Mesendoderm (in vitro differentiated cells): Measurements from ENCODE around the gene AHCTF1. TPM values are rescaled to one million over a fixed set of nuclear protein-coding genes. Genes with fewer than 3 reads are reported as not detected.

Experiments
- DNase-seq: peaks from one replicate; pipeline ENCODE4 v3.0.0; 2013
- H2AK5ac ChIP-seq: 2 replicates; pipeline ENCODE4 v1.6.1; 2013; ENCODE audit warnings: low read length, inconsistent platforms
- H2BK120ac ChIP-seq: 2 replicates; pipeline ENCODE4 v1.6.1; 2013; ENCODE audit warnings: low read depth, mild to moderate bottlenecking, low read length, moderate library complexity, mixed read lengths
- H2BK15ac ChIP-seq: replicated peaks from 2 replicates; pipeline ENCODE4 v1.6.1; 2013; ENCODE audit warnings: low read depth, mild to moderate bottlenecking, moderate library complexity
- H2BK5ac ChIP-seq: 2 replicates; pipeline ENCODE4 v1.6.1; 2013; ENCODE audit warnings: low read length, inconsistent platforms
- H3K18ac ChIP-seq: 2 replicates; pipeline ENCODE4 v1.6.1; 2013; ENCODE audit warnings: mild to moderate bottlenecking, low read length, mixed read lengths
- H3K23ac ChIP-seq: one replicate; pipeline ENCODE4 v1.6.1; 2013; ENCODE audit warnings: low read length
- H3K27ac ChIP-seq: 2 replicates; pipeline ENCODE4 v1.5.1; 2013; ENCODE audit warnings: low read depth, mild to moderate bottlenecking, inconsistent platforms, low read length, moderate library complexity
- H3K27me3 ChIP-seq: 2 replicates; pipeline ENCODE4 v1.6.1; 2013; ENCODE audit warnings: low read length, control low read depth, mild to moderate bottlenecking, inconsistent platforms; ENCODE audit not compliant: insufficient read depth, poor library complexity
- H3K36me3 ChIP-seq: 2 replicates; pipeline ENCODE4 v1.6.1; 2013; ENCODE audit warnings: low read length, inconsistent platforms; ENCODE audit not compliant: control insufficient read depth, insufficient read depth
- H3K4ac ChIP-seq: one replicate; pipeline ENCODE4 v1.6.1; 2013; ENCODE audit warnings: low read depth, mild to moderate bottlenecking, low read length, moderate library complexity
- H3K4me1 ChIP-seq: 2 replicates; pipeline ENCODE4 v1.6.1; 2013; ENCODE audit warnings: low read depth, low read length, inconsistent platforms; ENCODE audit not compliant: control insufficient read depth
- H3K4me2 ChIP-seq: 2 replicates; pipeline ENCODE4 v1.6.1; 2013; ENCODE audit warnings: low read length
- H3K4me3 ChIP-seq: 2 replicates; pipeline ENCODE4 v1.5.1; 2013; ENCODE audit warnings: mild to moderate bottlenecking, low read length
- H3K56ac ChIP-seq: one replicate; pipeline ENCODE4 v1.6.1; 2013; ENCODE audit warnings: low read length
- H3K79me1 ChIP-seq: 2 replicates; pipeline ENCODE4 v1.6.1; 2013; ENCODE audit warnings: low read length, inconsistent platforms
- H3K79me2 ChIP-seq: 2 replicates; pipeline ENCODE4 v1.6.1; 2013; ENCODE audit warnings: mild to moderate bottlenecking, low read length; ENCODE audit not compliant: control insufficient read depth, insufficient read depth
- H3K9ac ChIP-seq: 2 replicates; pipeline ENCODE4 v1.6.1; 2013; ENCODE audit warnings: low read length, inconsistent platforms
- H4K5ac ChIP-seq: one replicate; pipeline ENCODE4 v1.6.1; 2013; ENCODE audit warnings: low read length
- H4K8ac ChIP-seq: one replicate; pipeline ENCODE4 v1.6.1; 2013; ENCODE audit warnings: low read depth, mild to moderate bottlenecking, control low read depth, low read length, moderate library complexity
- WGBS: extraction: QIAGEN DNeasy Blood & Tissue Kit; methylation state at CpG from one replicate; pipeline ENCODE4 v1.1.7; 2013; ENCODE audit warnings: low lambda C conversion rate, missing lambda C conversion rate; ENCODE audit not compliant: insufficient coverage; ENCODE audit errors: extremely low coverage; 5-methylcytosine and 5-hydroxymethylcytosine counted together
- small RNA-seq: library from polyadenylated mRNA; stranded (forward); fragments of <200 nt; extraction: miRNeasy Mini kit (QIAGEN cat#:217004); gene quantifications from one replicate; pipeline ENCODE3, GENCODE V24; 2013; ENCODE audit not compliant: insufficient read depth

The AHCTF1 gene

GRCh38 chr1:246789454-246790339, 142.1 kb downstream of the AHCTF1 start:
- H3K4me3 ChIP-seq, result no peak overlapping the region
- H2BK5ac ChIP-seq, result no peak overlapping the region
- peak overlapping the region; percentile 25 for H3K9ac ChIP-seq
- no peak overlapping the region for H3K18ac ChIP-seq
- no peak overlapping the region for H3K4ac ChIP-seq
- no peak overlapping the region for H2BK15ac ChIP-seq
- no peak overlapping the region for H3K27ac ChIP-seq
- no peak overlapping the region for H4K5ac ChIP-seq
- no peaks in the 10 kb centered on the region for H3K27me3 ChIP-seq
- no peak overlapping the region for H3K4me2 ChIP-seq
- no peak for DNase-seq
- H2AK5ac ChIP-seq, result no peak overlapping the region
- H4K8ac ChIP-seq, result no peak overlapping the region
- H3K36me3 ChIP-seq, result no peaks in the 10 kb centered on the region
- no peak overlapping the region for H3K23ac ChIP-seq
- peaks cover 19% of the 10 kb centered on the region for H3K4me1 ChIP-seq
- H2BK120ac ChIP-seq, result no peak overlapping the region
- no CpG with 5 or more reads among the region's 25 CpGs for WGBS
- peak overlapping the region; percentile 81 for H3K56ac ChIP-seq
- no peaks in the 10 kb centered on the region for H3K79me1 ChIP-seq
- H3K79me2 ChIP-seq, result no peaks in the 10 kb centered on the region

Small RNA genes lying within 50 kb of the gene (small RNA-seq; reads per million reads assigned to genes)
- gene AC113174.1, result not detected
- not detected for gene RF00402
